ENCODE results near the gene SCRN1. TPM values are rescaled to one million over a fixed set of nuclear protein-coding genes. Genes with fewer than 3 reads are reported as not detected.

Gene SCRN1
- total RNA-seq, 1 experiment from 2014 or later, result 96.2 TPM

GRCh38 chr7:30027740-30028215 lies 38.2 kb upstream of the SCRN1 start:
- ATAC-seq, result peak; percentile 0
- no peak overlapping the region; the same call in 1 of the 2 replicates for H3K4me3 Mint-ChIP-seq
- no peaks in the 10 kb centered on the region for H3K27me3 Mint-ChIP-seq (ENCODE audit: low read depth)
- no peak for DNase-seq (ENCODE audit: low spot score)
- peaks cover 34% of the 10 kb centered on the region for H3K4me1 Mint-ChIP-seq
- ChIA-PET CTCF (interaction anchor here (3.7 kb wide), 1 partner anchor 34 kb away, joined by 20 read pairs; no protein-coding TSS in a partner anchor), POLR2A (interaction anchor here (0.5 to 1.7 kb wide), 2 partner anchors 28 to 39 kb away, joined by 4 to 5 read pairs; no protein-coding TSS in a partner anchor)
- 0 out of 2 replicates have a peak, but pooled peaks have one; percentile 42 for TF ChIP-seq ZNF263 (CRISPR knock-in tag; IDR thresholded peaks at IDR 0.05; ENCODE audit: low read depth)
- TF ChIP-seq NFE2L1 (CRISPR knock-in tag; IDR thresholded peaks at IDR 0.05), result no peak
- TF ChIP-seq IRF1 (CRISPR knock-in tag; IDR thresholded peaks at IDR 0.05), result no peak
- peaks cover 11% of the 10 kb centered on the region; the same call in 1 of the 2 replicates for H3K36me3 Mint-ChIP-seq
- no peaks in the 10 kb centered on the region for H3K9me3 Mint-ChIP-seq
- peak overlapping the region; percentile 98 for H3K27ac Mint-ChIP-seq

DNA sequence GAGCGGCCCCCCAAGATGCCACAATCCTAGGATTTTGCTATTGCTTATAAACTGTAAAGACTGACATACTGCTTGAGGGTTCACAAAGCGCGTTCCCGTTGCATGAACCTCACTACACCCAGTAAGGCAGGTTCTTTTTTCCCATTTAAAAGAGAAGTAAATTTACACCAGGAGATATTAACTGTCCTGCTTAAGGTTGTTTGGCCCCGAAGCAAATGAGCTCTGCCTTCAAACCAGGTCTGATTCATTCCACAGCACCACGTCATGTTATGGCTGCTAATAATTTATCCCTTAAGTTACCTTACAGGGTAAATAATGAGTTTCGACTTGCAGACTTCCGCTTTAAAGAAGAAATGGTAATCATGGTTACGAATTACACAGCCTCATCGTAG lies 37.5 kb upstream of the SCRN1 start:
- POLR2A ChIA-PET, result interaction anchor here (0.5 to 1.7 kb wide), 2 partner anchors 29 to 39 kb away, joined by 4 to 5 read pairs; no protein-coding TSS in a partner anchor
- no peak for DNase-seq (ENCODE audit: low spot score)
- peaks cover 30% of the 10 kb centered on the region for H3K4me1 Mint-ChIP-seq

DNA sequence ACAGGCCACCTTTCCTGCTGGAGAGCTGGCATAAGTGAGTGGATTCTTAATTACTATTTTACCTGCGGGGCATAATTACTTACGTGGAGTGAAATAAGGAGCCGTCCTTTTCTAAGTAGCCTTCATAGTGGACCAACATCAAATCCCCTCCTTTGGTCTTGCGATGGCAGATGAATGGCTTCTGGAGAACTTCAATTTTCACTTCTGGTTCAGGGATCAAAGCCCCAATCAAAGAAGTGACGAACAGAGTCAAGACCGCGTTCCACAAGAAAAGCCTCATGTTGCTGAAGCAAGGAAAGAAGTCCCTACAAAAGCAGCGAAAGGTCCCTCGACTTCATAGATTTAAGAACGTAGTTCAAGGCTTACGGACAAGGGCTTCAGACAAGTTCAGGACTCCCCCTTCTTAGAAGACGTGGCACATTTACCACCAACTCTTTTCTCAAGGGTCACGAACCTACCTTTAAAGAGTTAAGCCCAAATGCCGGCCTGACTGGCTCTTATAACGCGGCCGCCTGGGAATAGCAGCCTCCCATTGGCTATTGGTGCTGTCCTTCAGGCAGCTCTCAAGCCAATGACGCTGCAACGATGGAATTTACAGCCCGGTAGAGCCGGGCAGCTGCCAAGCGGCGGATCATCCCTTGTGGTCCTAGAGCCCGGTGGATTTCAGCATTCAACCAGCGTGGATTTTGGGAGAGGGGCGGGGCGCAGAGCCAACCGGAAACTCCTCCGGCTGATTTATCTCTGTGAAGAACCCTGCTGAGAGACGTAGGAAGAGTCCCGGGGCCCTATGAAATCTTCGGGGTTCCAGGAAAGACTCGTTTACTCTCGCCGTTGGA lies 36.8 kb upstream of the SCRN1 start, which contains the start of gene FKBP14:
FKBP14 (minus strand) TSS at position 474 of the 836 bp plus-strand sequence; CDS start at position 280, 194 bp downstream.
- ChIA-PET CTCF (interaction anchor here (1.0 kb wide), 1 partner anchor 9 kb away, joined by 3 read pairs; no protein-coding TSS in a partner anchor), POLR2A (interaction anchor here (1.7 kb wide), 1 partner anchor 38 kb away, joined by 5 read pairs; no protein-coding TSS in a partner anchor)
- H3K27ac Mint-ChIP-seq, result peak within 1 kb of the TSS; percentile 98
- ATAC-seq (peak; percentile 89), DNase-seq (ENCODE audit: low spot score) (peak; percentile 96)
- H3K4me1 Mint-ChIP-seq, result peaks cover 30% of the 10 kb centered on the region
- H3K9me3 Mint-ChIP-seq, result no peaks in the 10 kb centered on the region
- H3K4me3 Mint-ChIP-seq, result no peak within 1 kb of the TSS; the same call in 1 of the 2 replicates
- peaks cover 15% of the 10 kb centered on the region for H3K36me3 Mint-ChIP-seq
- H3K27me3 Mint-ChIP-seq (ENCODE audit: low read depth), result no peaks in the 10 kb centered on the region
- TF ChIP-seq FOXK1 (CRISPR knock-in tag; IDR thresholded peaks at IDR 0.05), result no peak
- peak; percentile 91 for TF ChIP-seq NFYB (CRISPR knock-in tag; conservative IDR thresholded peaks at IDR 0.05; ENCODE audit: low read depth)
- TF ChIP-seq RELA (CRISPR knock-in tag; IDR thresholded peaks at IDR 0.05; ENCODE audit: borderline replicate concordance), result no peak
- peak; percentile 34 for TF ChIP-seq ETV6 (CRISPR knock-in tag; IDR thresholded peaks at IDR 0.05)
- TF ChIP-seq IRF1 (CRISPR knock-in tag; IDR thresholded peaks at IDR 0.05), result no peak
- TF ChIP-seq ZNF232 (CRISPR knock-in tag; IDR thresholded peaks at IDR 0.05), result 0 out of 2 replicates have a peak, but pooled peaks have one; percentile 18
- TF ChIP-seq OVOL2 (CRISPR knock-in tag; IDR thresholded peaks at IDR 0.05; ENCODE audit: borderline replicate concordance), result no peak
- peak; percentile 37; the same call in 1 of the 2 replicates for TF ChIP-seq GABPB1 (CRISPR knock-in tag; IDR thresholded peaks at IDR 0.05)
- no peak for TF ChIP-seq TP53 (CRISPR knock-in tag; IDR thresholded peaks at IDR 0.05)
- TF ChIP-seq HMGXB4 (CRISPR knock-in tag; IDR thresholded peaks at IDR 0.05), result no peak
- TF ChIP-seq, protein P1, sequence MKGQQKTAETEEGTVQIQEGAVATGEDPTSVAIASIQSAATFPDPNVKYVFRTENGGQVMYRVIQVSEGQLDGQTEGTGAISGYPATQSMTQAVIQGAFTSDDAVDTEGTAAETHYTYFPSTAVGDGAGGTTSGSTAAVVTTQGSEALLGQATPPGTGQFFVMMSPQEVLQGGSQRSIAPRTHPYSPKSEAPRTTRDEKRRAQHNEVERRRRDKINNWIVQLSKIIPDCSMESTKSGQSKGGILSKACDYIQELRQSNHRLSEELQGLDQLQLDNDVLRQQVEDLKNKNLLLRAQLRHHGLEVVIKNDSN (CRISPR knock-in tag; IDR thresholded peaks at IDR 0.05), result no peak
- TF ChIP-seq ZNF416 (CRISPR knock-in tag; IDR thresholded peaks at IDR 0.05), result no peak
- no peak for TF ChIP-seq ZNF317 (CRISPR knock-in tag; IDR thresholded peaks at IDR 0.05; ENCODE audit: borderline replicate concordance, low read depth)
- TF ChIP-seq, protein P2, sequence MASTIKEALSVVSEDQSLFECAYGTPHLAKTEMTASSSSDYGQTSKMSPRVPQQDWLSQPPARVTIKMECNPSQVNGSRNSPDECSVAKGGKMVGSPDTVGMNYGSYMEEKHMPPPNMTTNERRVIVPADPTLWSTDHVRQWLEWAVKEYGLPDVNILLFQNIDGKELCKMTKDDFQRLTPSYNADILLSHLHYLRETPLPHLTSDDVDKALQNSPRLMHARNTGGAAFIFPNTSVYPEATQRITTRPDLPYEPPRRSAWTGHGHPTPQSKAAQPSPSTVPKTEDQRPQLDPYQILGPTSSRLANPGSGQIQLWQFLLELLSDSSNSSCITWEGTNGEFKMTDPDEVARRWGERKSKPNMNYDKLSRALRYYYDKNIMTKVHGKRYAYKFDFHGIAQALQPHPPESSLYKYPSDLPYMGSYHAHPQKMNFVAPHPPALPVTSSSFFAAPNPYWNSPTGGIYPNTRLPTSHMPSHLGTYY (CRISPR knock-in tag; IDR thresholded peaks at IDR 0.05), result no peak

More for the DNA sequence above, 37.5 kb upstream of the SCRN1 start:
- TF ChIP-seq FOXP1 (CRISPR knock-in tag; IDR thresholded peaks at IDR 0.05; ENCODE audit: borderline replicate concordance) (no peak), JUN (CRISPR knock-in tag; IDR thresholded peaks at IDR 0.05) (no peak), GRHL2 (CRISPR knock-in tag; IDR thresholded peaks at IDR 0.05; ENCODE audit: insufficient replicate concordance, severe bottlenecking) (no peak), SP1 (CRISPR knock-in tag; conservative IDR thresholded peaks at IDR 0.05) (no peak)
- TF ChIP-seq, protein P3, sequence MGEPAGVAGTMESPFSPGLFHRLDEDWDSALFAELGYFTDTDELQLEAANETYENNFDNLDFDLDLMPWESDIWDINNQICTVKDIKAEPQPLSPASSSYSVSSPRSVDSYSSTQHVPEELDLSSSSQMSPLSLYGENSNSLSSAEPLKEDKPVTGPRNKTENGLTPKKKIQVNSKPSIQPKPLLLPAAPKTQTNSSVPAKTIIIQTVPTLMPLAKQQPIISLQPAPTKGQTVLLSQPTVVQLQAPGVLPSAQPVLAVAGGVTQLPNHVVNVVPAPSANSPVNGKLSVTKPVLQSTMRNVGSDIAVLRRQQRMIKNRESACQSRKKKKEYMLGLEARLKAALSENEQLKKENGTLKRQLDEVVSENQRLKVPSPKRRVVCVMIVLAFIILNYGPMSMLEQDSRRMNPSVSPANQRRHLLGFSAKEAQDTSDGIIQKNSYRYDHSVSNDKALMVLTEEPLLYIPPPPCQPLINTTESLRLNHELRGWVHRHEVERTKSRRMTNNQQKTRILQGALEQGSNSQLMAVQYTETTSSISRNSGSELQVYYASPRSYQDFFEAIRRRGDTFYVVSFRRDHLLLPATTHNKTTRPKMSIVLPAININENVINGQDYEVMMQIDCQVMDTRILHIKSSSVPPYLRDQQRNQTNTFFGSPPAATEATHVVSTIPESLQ (CRISPR knock-in tag; IDR thresholded peaks at IDR 0.05), result no peak
- TF ChIP-seq, protein P4, sequence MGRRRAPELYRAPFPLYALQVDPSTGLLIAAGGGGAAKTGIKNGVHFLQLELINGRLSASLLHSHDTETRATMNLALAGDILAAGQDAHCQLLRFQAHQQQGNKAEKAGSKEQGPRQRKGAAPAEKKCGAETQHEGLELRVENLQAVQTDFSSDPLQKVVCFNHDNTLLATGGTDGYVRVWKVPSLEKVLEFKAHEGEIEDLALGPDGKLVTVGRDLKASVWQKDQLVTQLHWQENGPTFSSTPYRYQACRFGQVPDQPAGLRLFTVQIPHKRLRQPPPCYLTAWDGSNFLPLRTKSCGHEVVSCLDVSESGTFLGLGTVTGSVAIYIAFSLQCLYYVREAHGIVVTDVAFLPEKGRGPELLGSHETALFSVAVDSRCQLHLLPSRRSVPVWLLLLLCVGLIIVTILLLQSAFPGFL (CRISPR knock-in tag; IDR thresholded peaks at IDR 0.05; ENCODE audit: borderline replicate concordance), result no peak
- no peaks in the 10 kb centered on the region for H3K9me3 Mint-ChIP-seq
- CTCF ChIA-PET, result interaction anchor here (1.0 to 3.7 kb wide), 2 partner anchors 8 to 35 kb away, joined by 3 to 20 read pairs; no protein-coding TSS in a partner anchor
- no peaks in the 10 kb centered on the region for H3K27me3 Mint-ChIP-seq (ENCODE audit: low read depth)
- peaks cover 12% of the 10 kb centered on the region; the same call in 1 of the 2 replicates for H3K36me3 Mint-ChIP-seq
- no peak overlapping the region; the same call in 1 of the 2 replicates for H3K4me3 Mint-ChIP-seq
- H3K27ac Mint-ChIP-seq, result peak overlapping the region; percentile 98
- no peak; the same call in 1 of the 2 replicates for ATAC-seq
